ENCODE results near the gene OR52B2. TPM values are rescaled to one million over a fixed set of nuclear protein-coding genes. Genes with fewer than 3 reads are reported as not detected.

Gene OR52B2
- total RNA-seq = 0.63 TPM

DNA sequence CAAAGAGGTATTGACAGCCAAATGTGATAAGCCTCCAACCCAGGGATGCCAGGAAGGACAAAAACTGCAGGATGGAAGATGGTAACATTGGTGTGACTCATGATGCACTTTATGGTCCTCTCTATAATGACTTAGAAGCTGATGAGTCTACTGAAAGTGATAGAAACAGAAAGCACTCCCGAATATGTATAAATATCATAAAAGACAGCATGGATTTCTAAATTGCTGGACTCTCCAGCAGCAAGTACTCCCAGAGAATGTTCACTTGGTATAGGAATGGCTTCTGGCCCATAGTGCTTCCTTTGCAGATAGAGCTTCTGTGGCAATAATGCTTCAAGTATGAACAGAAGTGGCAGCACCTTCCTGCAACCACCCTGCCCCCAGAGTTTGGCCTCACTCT is at the start of gene OR52B2:
Gene OR52B2, minus strand, starts transcription at position 101 of the 400 bp plus-strand sequence. Its CDS starts 0 bp downstream, at position 101.

DNA sequence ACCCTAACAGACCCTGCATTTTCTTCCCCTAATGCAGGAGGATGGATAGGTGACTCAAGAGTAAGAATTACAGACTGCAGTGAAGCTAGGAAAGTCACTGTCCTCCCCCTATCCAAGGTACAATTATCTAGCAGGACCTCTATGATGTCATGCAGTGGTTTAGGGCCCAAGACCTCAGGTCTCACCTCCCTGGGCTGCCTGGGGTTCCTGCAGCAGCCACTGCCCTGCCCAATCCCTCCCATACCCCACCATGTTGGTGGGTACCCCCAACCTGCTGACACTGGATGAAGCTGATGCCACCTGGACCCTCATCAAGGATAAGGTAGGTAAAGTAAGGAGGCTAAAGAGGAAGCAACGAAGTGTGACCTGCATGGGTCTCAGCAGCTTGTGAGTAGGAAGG is 35.2 kb upstream of the OR52B2 start, which contains the start of gene C11orf42:
Gene C11orf42, plus strand, starts transcription at position 192 of the 400 bp plus-strand sequence. Its CDS starts 59 bp downstream, at position 251.

DNA sequence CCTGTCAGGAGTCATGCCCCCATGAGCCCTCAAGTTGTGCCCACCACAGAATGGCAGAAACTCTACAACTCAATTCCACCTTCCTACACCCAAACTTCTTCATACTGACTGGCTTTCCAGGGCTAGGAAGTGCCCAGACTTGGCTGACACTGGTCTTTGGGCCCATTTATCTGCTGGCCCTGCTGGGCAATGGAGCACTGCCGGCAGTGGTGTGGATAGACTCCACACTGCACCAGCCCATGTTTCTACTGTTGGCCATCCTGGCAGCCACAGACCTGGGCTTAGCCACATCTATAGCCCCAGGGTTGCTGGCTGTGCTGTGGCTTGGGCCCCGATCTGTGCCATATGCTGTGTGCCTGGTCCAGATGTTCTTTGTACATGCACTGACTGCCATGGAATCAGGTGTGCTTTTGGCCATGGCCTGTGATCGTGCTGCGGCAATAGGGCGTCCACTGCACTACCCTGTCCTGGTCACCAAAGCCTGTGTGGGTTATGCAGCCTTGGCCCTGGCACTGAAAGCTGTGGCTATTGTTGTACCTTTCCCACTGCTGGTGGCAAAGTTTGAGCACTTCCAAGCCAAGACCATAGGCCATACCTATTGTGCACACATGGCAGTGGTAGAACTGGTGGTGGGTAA is 29.2 kb upstream of the OR52B2 start, which contains the start of gene OR52W1:
Gene OR52W1, plus strand, starts transcription at position 51 of the 637 bp plus-strand sequence. Its CDS starts 0 bp downstream, at position 51.

Other genes with a start within 250 kb of the OR52B2 start
- not detected for gene OR56A3, start 228.1 kb downstream of the OR52B2 start, total RNA-seq
- gene OR56A5, start 201.8 kb downstream of the OR52B2 start, total RNA-seq = not detected
- not detected for gene OR52L1, start 183.3 kb downstream of the OR52B2 start, total RNA-seq
- 0.31 TPM for gene OR56A4, start 163.4 kb downstream of the OR52B2 start, total RNA-seq
- gene OR56A1, start 139.6 kb downstream of the OR52B2 start, total RNA-seq = 0.31 TPM
- not detected for gene OR56B4, start 62.6 kb downstream of the OR52B2 start, total RNA-seq
- not detected for gene OR52W1, start 28.9 kb upstream of the OR52B2 start, total RNA-seq
- not detected for gene C11orf42, start 35.2 kb upstream of the OR52B2 start, total RNA-seq
- 35.7 TPM for gene FHIP1B, start 64.3 kb upstream of the OR52B2 start, total RNA-seq
- gene CNGA4, start 68.8 kb upstream of the OR52B2 start, total RNA-seq = 0.63 TPM
- gene CCKBR, start 89.5 kb upstream of the OR52B2 start, total RNA-seq = 8.1 TPM
- 2.2 TPM for gene CAVIN3, start 150.2 kb upstream of the OR52B2 start, total RNA-seq
- gene SMPD1, start 220.1 kb upstream of the OR52B2 start, total RNA-seq = 9.1 TPM
- 222 TPM for gene APBB1, start 248.8 kb upstream of the OR52B2 start, total RNA-seq

Data from parietal lobe (tissue), 1 donor.